Loucy (cell line): ENCODE data around the gene CXCL14.

Experiments
- CTCF ChIP-seq: fragments of 200-600 bp; sonication (generic); conservative IDR thresholded peaks from 2 replicates; pipeline ENCODE4 v1.5.1; 2014; ENCODE audit warnings: mild to moderate bottlenecking, antibody characterized with exemption, low read length
- EZH2phosphoT487 ChIP-seq: fragments of 200-600 bp; IDR thresholded peaks from 2 replicates; pipeline ENCODE4 v1.6.1; 2018; ENCODE audit warnings: antibody characterized with exemption, mild to moderate bottlenecking, moderate library complexity, borderline replicate concordance

- TF ChIP-seq EZH2phosphoT487 (no peak), CTCF (no peak)
Measured at GRCh38 chr5:135571066-135571609, 7.7 kb downstream of the CXCL14 start.
